HCT116 (cell line): ENCODE data around the gene GEMIN5. TPM values are rescaled to one million over a fixed set of nuclear protein-coding genes. Genes with fewer than 3 reads are reported as not detected.

Experiments used
- ATAC-seq: fragments of 200-7000 bp; cut with Tn5 transposase; 2 replicates; pipeline ENCODE4 v1.9.1; 2020; ENCODE audit warnings: mild to moderate bottlenecking, moderate library complexity
- BruUV-seq: library from RNA; stranded (reverse); fragments of 400-500 nt; replicated peaks from 2 replicates; lab custom pipeline; 2021; lab: Mats Ljungman, UMichigan
- CTCF ChIA-PET: fragments of 300-600 bp; sonication (Branson Sonifier 250); formaldehyde crosslinking; loops from one replicate; lab custom pipeline; 2021; ENCODE audit warnings: antibody characterized with exemption; lab: Charles Lee
- POLR2A ChIA-PET: fragments of 300-600, 350-600 bp; sonication (Branson Sonifier 250); formaldehyde crosslinking; loops from one replicate; lab custom pipeline; 2021; ENCODE audit warnings: antibody characterized with exemption; lab: Charles Lee
- RAD21 ChIA-PET, 2 experiments: fragments of 300-600 bp; sonication (Branson Sonifier 250); formaldehyde crosslinking; loops; one replicate each; lab custom pipeline; 2023; ENCODE audit warnings: low total read pairs in 2 of 2; ENCODE audit not compliant: uncharacterized antibody in 2 of 2, unreplicated experiment in 2 of 2, low non-redundant PET in 1 of 2; lab: Charles Lee
- DNase-seq: peaks from one replicate; pipeline ENCODE4 v3.0.0-alpha.2; 2010; ENCODE audit warnings: low read depth, low spot score
- H2AFZ ChIP-seq: fragments of 200-600 bp; shearing (Covaris generic), sonication (generic); 2 replicates; pipeline ENCODE4 v1.6.1; 2017; ENCODE audit warnings: low read depth, mixed run types, mixed read lengths, antibody characterized with exemption, low read length; ENCODE audit not compliant: poor library complexity, severe bottlenecking
- H3K27ac ChIP-seq: 2 replicates; pipeline ENCODE4 v1.5.1; 2012; ENCODE audit warnings: low read depth, low read length
- H3K27me3 ChIP-seq: fragments of 200-600 bp; sonication (generic); 2 replicates; pipeline ENCODE4 v1.6.1; 2016; ENCODE audit warnings: mixed run types, low read length, mixed read lengths; ENCODE audit not compliant: insufficient read depth
- H3K36me3 ChIP-seq, 2 experiments: fragments of 200-500 bp in 1 of 2; fragments of 200-600 bp in 1 of 2; sonication (Bioruptor generic) in 1 of 2; sonication (generic) in 1 of 2; 2 replicates each; pipeline versions ENCODE4 v1.5.1 to v1.6.1; 2014 to 2016; ENCODE audit warnings: low read length in 2 of 2, inconsistent platforms in 1 of 2, mixed read lengths in 1 of 2, mixed run types in 1 of 2; ENCODE audit not compliant: insufficient read depth in 2 of 2, control insufficient read depth in 1 of 2
- H3K4me1 ChIP-seq, 2 experiments: fragments of 200-600 bp in 1 of 2; sonication (generic) in 1 of 2; 2 replicates each; pipeline versions ENCODE4 v1.5.1 to v1.6.1; 2012 to 2017; ENCODE audit warnings: low read length in 2 of 2, inconsistent platforms in 1 of 2, mild to moderate bottlenecking in 1 of 2, mixed read lengths in 1 of 2, mixed run types in 1 of 2, moderate library complexity in 1 of 2; ENCODE audit not compliant: insufficient read depth in 2 of 2, control insufficient read depth in 1 of 2
- H3K4me2 ChIP-seq: fragments of 200-600 bp; sonication (generic); 2 replicates; pipeline ENCODE4 v1.6.1; 2017; ENCODE audit warnings: mixed run types, low read length, mixed read lengths
- H3K4me3 ChIP-seq, 2 experiments: fragments of 200-600 bp in 1 of 2; sonication (generic) in 1 of 2; replicated peaks in 1 of 2; 2 replicates each; pipeline ENCODE4 v1.5.1; 2011 to 2016; ENCODE audit warnings: low read length in 2 of 2, control low read depth in 1 of 2, low read depth in 1 of 2, mild to moderate bottlenecking in 1 of 2, mixed read lengths in 1 of 2, mixed run types in 1 of 2
- H3K79me2 ChIP-seq: fragments of 200-600 bp; sonication (generic); 2 replicates; pipeline ENCODE4 v1.6.1; 2017; ENCODE audit warnings: mild to moderate bottlenecking, mixed run types, low read length, moderate library complexity, mixed read lengths; ENCODE audit not compliant: insufficient read depth
- H3K9ac ChIP-seq: fragments of 200-600 bp; sonication (generic); 2 replicates; pipeline ENCODE4 v1.6.1; 2016; ENCODE audit warnings: low read length, mixed read lengths
- H3K9me2 ChIP-seq: fragments of 200-600 bp; sonication (generic), shearing (Covaris generic); 2 replicates; pipeline ENCODE4 v1.6.1; 2017; ENCODE audit warnings: mixed run types, mild to moderate bottlenecking, moderate library complexity; ENCODE audit not compliant: insufficient read depth
- H3K9me3 ChIP-seq, 2 experiments: fragments of 200-500 bp in 1 of 2; fragments of 200-600 bp in 1 of 2; sonication (Bioruptor generic) in 1 of 2; sonication (generic) in 1 of 2; 2 replicates each; pipeline ENCODE4 v1.6.1; 2014 to 2017; ENCODE audit warnings: low read length in 2 of 2, mixed read lengths in 2 of 2, inconsistent platforms in 1 of 2, low read depth in 1 of 2, mild to moderate bottlenecking in 1 of 2, mixed run types in 1 of 2, moderate library complexity in 1 of 2; ENCODE audit not compliant: control insufficient read depth in 1 of 2, insufficient read depth in 1 of 2
- H4K20me1 ChIP-seq: fragments of 200-600 bp; sonication (generic), shearing (Covaris generic); 2 replicates; pipeline ENCODE4 v1.6.1; 2017; ENCODE audit warnings: mixed run types, mild to moderate bottlenecking, moderate library complexity; ENCODE audit not compliant: insufficient read depth
- ATF3 ChIP-seq: IDR thresholded peaks from 2 replicates; pipeline ENCODE4 v1.6.1; 2012
- CBX3 ChIP-seq: IDR thresholded peaks from 2 replicates; pipeline ENCODE4 v1.6.1; 2012; ENCODE audit warnings: low read depth
- CEBPB ChIP-seq: IDR thresholded peaks from 2 replicates; pipeline ENCODE4 v1.6.1; 2012; ENCODE audit warnings: low read depth
- CTCF ChIP-seq, 3 experiments: fragments of 200-600 bp in 1 of 3; sonication (generic) in 1 of 3; IDR thresholded peaks in 2 of 3; conservative IDR thresholded peaks in 1 of 3; 2 replicates each; pipeline ENCODE4 v1.5.1; 2012 to 2017; ENCODE audit warnings: low read depth in 2 of 3, low read length in 2 of 3, antibody characterized with exemption in 1 of 3, borderline replicate concordance in 1 of 3, control low read depth in 1 of 3, mild to moderate bottlenecking in 1 of 3, mixed read lengths in 1 of 3, mixed run types in 1 of 3, moderate library complexity in 1 of 3; ENCODE audit not compliant: insufficient read depth in 1 of 3
- ELF1 ChIP-seq: IDR thresholded peaks from 2 replicates; pipeline ENCODE4 v1.6.1; 2012; ENCODE audit warnings: low read depth, borderline replicate concordance
- EZH2 ChIP-seq: fragments of 200-600 bp; sonication (generic); IDR thresholded peaks from 2 replicates; pipeline ENCODE4 v1.6.1; 2017; ENCODE audit warnings: antibody characterized with exemption, mixed run types
- EZH2phosphoT487 ChIP-seq: fragments of 200-600 bp; IDR thresholded peaks from 2 replicates; pipeline ENCODE4 v1.6.1; 2018; ENCODE audit warnings: antibody characterized with exemption, borderline replicate concordance
- FOSL1 ChIP-seq: IDR thresholded peaks from 2 replicates; pipeline ENCODE4 v1.6.1; 2012; ENCODE audit warnings: low read depth
- JUND ChIP-seq: IDR thresholded peaks from 2 replicates; pipeline ENCODE4 v1.6.1; 2012
- MAX ChIP-seq: IDR thresholded peaks from 2 replicates; pipeline ENCODE4 v1.6.1; 2012
- POLR2A ChIP-seq: IDR thresholded peaks from 2 replicates; pipeline ENCODE4 v1.7.0; 2011; ENCODE audit warnings: borderline replicate concordance; ENCODE audit not compliant: insufficient read depth, insufficient read length; ENCODE audit errors: extremely low read depth
- POLR2AphosphoS5 ChIP-seq: IDR thresholded peaks from 2 replicates; pipeline ENCODE4 v1.6.1; 2011; ENCODE audit warnings: mild to moderate bottlenecking, low read depth, low read length, moderate library complexity
- RAD21 ChIP-seq: IDR thresholded peaks from 2 replicates; pipeline ENCODE4 v1.6.1; 2012; ENCODE audit warnings: low read depth, mild to moderate bottlenecking
- REST ChIP-seq: IDR thresholded peaks from 2 replicates; pipeline ENCODE4 v1.6.1; 2012; ENCODE audit warnings: low read depth
- SIN3A ChIP-seq: IDR thresholded peaks from 2 replicates; pipeline ENCODE4 v1.6.1; 2012; ENCODE audit warnings: low read depth
- SP1 ChIP-seq: IDR thresholded peaks from 2 replicates; pipeline ENCODE4 v1.6.1; 2012; ENCODE audit warnings: low read depth
- SRF ChIP-seq: IDR thresholded peaks from 2 replicates; pipeline ENCODE4 v1.6.1; 2012; ENCODE audit warnings: low read depth
- TCF7L2 ChIP-seq: IDR thresholded peaks from 2 replicates; pipeline ENCODE4 v1.7.0; 2011; ENCODE audit warnings: borderline replicate concordance, inconsistent platforms; ENCODE audit not compliant: insufficient read depth, insufficient read length; ENCODE audit errors: extremely low read depth
- ZBTB33 ChIP-seq: IDR thresholded peaks from 2 replicates; pipeline ENCODE4 v1.6.1; 2011; ENCODE audit warnings: mild to moderate bottlenecking, low read length, moderate library complexity; ENCODE audit not compliant: insufficient replicate concordance; ENCODE audit errors: extremely low read depth
- ZNF274 ChIP-seq: fragments of 200-500 bp; sonication (Bioruptor generic); IDR thresholded peaks from 2 replicates; pipeline ENCODE4 v1.6.1; 2014; ENCODE audit warnings: mild to moderate bottlenecking, low read depth, low read length, inconsistent platforms
- intact Hi-C: fragments of 100-400 bp; cut with micrococcal nuclease; formaldehyde crosslinking; loops from 2 replicates; pipeline ENCODE4 v1.10.0; 2022
- total RNA-seq: library from RNA; stranded (reverse); gene quantifications from one replicate; pipeline ENCODE4 v1.2.1, GENCODE V29; 2021; ENCODE audit not compliant: unreplicated experiment

Gene GEMIN5
- total RNA-seq, 1 experiment from 2014 or later: 35.9 TPM

GRCh38 chr5:154850255-154851062 lies 87.6 kb downstream of the GEMIN5 start, which contains the start of gene FAXDC2:
FAXDC2 (minus strand) TSS chr5:154850603; CDS start chr5:154838178, 12,425 bp downstream.
- no peak within 1 kb of the TSS for H3K4me3 ChIP-seq
- no peak for ATAC-seq
- CTCF ChIA-PET: no interaction called here
- RAD21 ChIA-PET: no interaction called here
- no peaks in the 10 kb centered on the region for H3K9me2 ChIP-seq
- H3K27me3 ChIP-seq: no peaks in the 10 kb centered on the region
- no peak for DNase-seq
- no peak within 1 kb of the TSS for H3K4me2 ChIP-seq
- TF ChIP-seq EZH2 (no peak), CBX3 (no peak), ATF3 (no peak), ELF1 (no peak), CTCF (IDR thresholded peaks at IDR 0.05 in 2 of 3, conservative IDR thresholded peaks at IDR 0.05 in 1 of 3; ENCODE audit: borderline replicate concordance in 1 of 3, insufficient read depth in 1 of 3, low read depth in 2 of 3, low read length in 2 of 3) (no peak), RAD21 (no peak), SP1 (no peak), TCF7L2 (no peak), POLR2AphosphoS5 (no peak), EZH2phosphoT487 (no peak), POLR2A (no peak), FOSL1 (no peak), ZBTB33 (no peak), SRF (no peak), MAX (no peak), SIN3A (no peak), CEBPB (no peak), JUND (no peak), REST (no peak), ZNF274 (no peak)
- no peaks in the 10 kb centered on the region for H3K36me3 ChIP-seq
- no peak within 1 kb of the TSS for H3K9ac ChIP-seq
- no peaks in the 10 kb centered on the region for H4K20me1 ChIP-seq
- H3K9me3 ChIP-seq: no peaks in the 10 kb centered on the region
- no peaks in the 10 kb centered on the region for H3K79me2 ChIP-seq
- H3K4me1 ChIP-seq: no peaks in the 10 kb centered on the region
- POLR2A ChIA-PET: no interaction called here
- intact Hi-C loops: loop anchor here (10.0 kb wide), 1 partner anchor 166 kb away; no protein-coding TSS in a partner anchor
- no peak within 1 kb of the TSS for H3K27ac ChIP-seq
- H2AFZ ChIP-seq: no peak within 1 kb of the TSS
- no TSS peak for BruUV-seq
